GM21447 (cell line): ENCODE results near the gene KCNG4.

ENCODE experiments used
- ATAC-seq: cut with Tn5 transposase; IDR thresholded peaks from one replicate; pipeline ENCODE4 v1.9.1; 2021; ENCODE audit not compliant: unreplicated experiment

The KCNG4 gene

GRCh38 chr16:84266451-84266850, 26.6 kb upstream of the KCNG4 start:
- ATAC-seq, result no peak

GRCh38 chr16:84262939-84263338, 23.1 kb upstream of the KCNG4 start:
- ATAC-seq, result no peak

- no peak for ATAC-seq
Measured at GRCh38 chr16:84262031-84262430, 22.2 kb upstream of the KCNG4 start.

- ATAC-seq, result no peak
Measured at GRCh38 chr16:84260766-84261554, 21.1 kb upstream of the KCNG4 start.

GRCh38 chr16:84259691-84260090, 19.9 kb upstream of the KCNG4 start:
- no peak for ATAC-seq

- ATAC-seq, result no peak
Measured at GRCh38 chr16:84258266-84258665, 18.5 kb upstream of the KCNG4 start.

- no peak for ATAC-seq
Measured at GRCh38 chr16:84255050-84255810, 15.4 kb upstream of the KCNG4 start.

- ATAC-seq, result no peak
Measured at GRCh38 chr16:84254062-84254461, 14.2 kb upstream of the KCNG4 start.

- ATAC-seq, result no peak
Measured at GRCh38 chr16:84253173-84253572, 13.4 kb upstream of the KCNG4 start.

- no peak for ATAC-seq
Measured at GRCh38 chr16:84252184-84252583, 12.4 kb upstream of the KCNG4 start.

- ATAC-seq, result no peak
Measured at GRCh38 chr16:84247844-84248243, 8.0 kb upstream of the KCNG4 start.

- ATAC-seq, result no peak
Measured at GRCh38 chr16:84247331-84247730, 7.5 kb upstream of the KCNG4 start.

GRCh38 chr16:84246679-84247077, 6.9 kb upstream of the KCNG4 start:
- ATAC-seq, result no peak

GRCh38 chr16:84245956-84246678, 6.3 kb upstream of the KCNG4 start:
- no peak for ATAC-seq

- ATAC-seq, result no peak
Measured at GRCh38 chr16:84244728-84245127, 4.9 kb upstream of the KCNG4 start.

- ATAC-seq, result no peak
Measured at GRCh38 chr16:84243732-84244131, 3.9 kb upstream of the KCNG4 start.

GRCh38 chr16:84242839-84243238, 3.0 kb upstream of the KCNG4 start:
- no peak for ATAC-seq

GRCh38 chr16:84241778-84242177, 2.0 kb upstream of the KCNG4 start:
- no peak for ATAC-seq

GRCh38 chr16:84240455-84240854, 643 bp upstream of the KCNG4 start:
- no peak for ATAC-seq

- no peak for ATAC-seq
Measured at GRCh38 chr16:84239141-84239769, 557 bp downstream of the KCNG4 start.
